IPS-18a (cell line): Measurements from ENCODE around the gene CCDC197.

ENCODE experiments used
- H3K27ac ChIP-seq: one replicate; pipeline ENCODE4 v1.5.1; 2013; ENCODE audit warnings: low read length
- H3K27me3 ChIP-seq: one replicate; pipeline ENCODE4 v1.6.1; 2013; ENCODE audit warnings: mild to moderate bottlenecking, low read length; ENCODE audit not compliant: control insufficient read depth, insufficient read depth
- H3K36me3 ChIP-seq: one replicate; pipeline ENCODE4 v1.6.1; 2013; ENCODE audit warnings: low read depth, low read length; ENCODE audit not compliant: control insufficient read depth
- H3K4me1 ChIP-seq: one replicate; pipeline ENCODE4 v1.6.1; 2013; ENCODE audit warnings: low read depth, low read length; ENCODE audit not compliant: control insufficient read depth
- H3K4me3 ChIP-seq: one replicate; pipeline ENCODE4 v1.5.1; 2013; ENCODE audit warnings: low read length
- H3K9ac ChIP-seq: one replicate; pipeline ENCODE4 v1.6.1; 2013; ENCODE audit warnings: mild to moderate bottlenecking, low read length, moderate library complexity
- H3K9me3 ChIP-seq: one replicate; pipeline ENCODE4 v1.6.1; 2013; ENCODE audit warnings: low read depth, low read length; ENCODE audit not compliant: control insufficient read depth

CCDC197 gene

GRCh38 chr14:94051779-94052178, 54.7 kb downstream of the CCDC197 start:
- H3K4me1 ChIP-seq, result peaks cover 4% of the 10 kb centered on the region
- H3K27ac ChIP-seq, result no peak overlapping the region
- no peaks in the 10 kb centered on the region for H3K27me3 ChIP-seq
- no peaks in the 10 kb centered on the region for H3K9me3 ChIP-seq
- H3K9ac ChIP-seq, result no peak overlapping the region
- peaks cover 79% of the 10 kb centered on the region for H3K36me3 ChIP-seq
- H3K4me3 ChIP-seq, result no peak overlapping the region

GRCh38 chr14:94052199-94052598, 55.1 kb downstream of the CCDC197 start:
- Histone ChIP-seq H3K9me3 (no peaks in the 10 kb centered on the region), H3K27ac (no peak overlapping the region), H3K27me3 (no peaks in the 10 kb centered on the region), H3K36me3 (peaks cover 78% of the 10 kb centered on the region), H3K4me1 (peaks cover 4% of the 10 kb centered on the region), H3K9ac (no peak overlapping the region), H3K4me3 (no peak overlapping the region)

- no peak overlapping the region for H3K27ac ChIP-seq
- no peak overlapping the region for H3K4me3 ChIP-seq
- H3K9me3 ChIP-seq, result no peaks in the 10 kb centered on the region
- H3K27me3 ChIP-seq, result no peaks in the 10 kb centered on the region
- H3K9ac ChIP-seq, result no peak overlapping the region
- peaks cover 77% of the 10 kb centered on the region for H3K36me3 ChIP-seq
- H3K4me1 ChIP-seq, result peaks cover 4% of the 10 kb centered on the region
These were observed 55.6 kb downstream of the CCDC197 start for GRCh38 chr14:94052662-94053061.

- H3K9me3 ChIP-seq, result no peaks in the 10 kb centered on the region
- H3K27me3 ChIP-seq, result no peaks in the 10 kb centered on the region
- H3K4me3 ChIP-seq, result no peak overlapping the region
- no peak overlapping the region for H3K9ac ChIP-seq
- peaks cover 76% of the 10 kb centered on the region for H3K36me3 ChIP-seq
- H3K27ac ChIP-seq, result no peak overlapping the region
- H3K4me1 ChIP-seq, result peaks cover 4% of the 10 kb centered on the region
These were observed 57.3 kb downstream of the CCDC197 start for GRCh38 chr14:94054401-94054800.

- Histone ChIP-seq H3K9ac (no peak overlapping the region), H3K4me3 (no peak overlapping the region), H3K27me3 (no peaks in the 10 kb centered on the region), H3K9me3 (no peaks in the 10 kb centered on the region), H3K27ac (no peak overlapping the region), H3K4me1 (peaks cover 4% of the 10 kb centered on the region), H3K36me3 (peaks cover 76% of the 10 kb centered on the region)
These were observed 57.8 kb downstream of the CCDC197 start for GRCh38 chr14:94054936-94055335.

GRCh38 chr14:94056579-94057308, 59.6 kb downstream of the CCDC197 start:
- Histone ChIP-seq H3K9me3 (no peaks in the 10 kb centered on the region), H3K27me3 (no peaks in the 10 kb centered on the region), H3K36me3 (peaks cover 78% of the 10 kb centered on the region), H3K4me1 (peaks cover 4% of the 10 kb centered on the region), H3K4me3 (no peak overlapping the region), H3K27ac (no peak overlapping the region), H3K9ac (no peak overlapping the region)

DNA sequence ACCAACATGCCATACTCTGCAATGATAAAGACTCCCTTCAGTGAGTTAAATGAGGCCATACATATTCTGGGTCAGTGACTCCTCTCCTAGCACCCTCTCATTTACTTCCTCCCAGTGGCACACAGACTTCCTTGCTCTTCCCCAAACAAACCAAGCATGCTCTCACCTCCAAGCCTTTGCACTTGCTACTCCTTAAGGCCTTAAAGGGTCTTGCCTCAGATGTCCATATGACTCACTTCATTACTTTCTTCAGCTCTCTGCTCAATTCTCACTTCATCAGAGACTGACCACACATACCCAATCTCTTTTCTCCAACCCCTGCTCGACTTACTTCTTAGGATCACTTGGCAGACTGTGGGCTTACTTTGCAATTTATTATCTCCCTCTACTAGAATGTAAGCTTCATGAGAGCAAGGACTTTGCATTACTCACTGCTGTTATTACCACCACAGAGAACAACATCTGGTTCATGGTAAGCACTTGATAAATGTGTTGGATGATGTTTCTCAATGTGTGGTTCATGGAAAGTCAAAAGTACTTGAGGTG, 61.1 kb downstream of the CCDC197 start:
- Histone ChIP-seq H3K9me3 (no peaks in the 10 kb centered on the region), H3K4me3 (no peak overlapping the region), H3K36me3 (peaks cover 76% of the 10 kb centered on the region), H3K27me3 (no peaks in the 10 kb centered on the region), H3K27ac (no peak overlapping the region), H3K4me1 (peaks cover 4% of the 10 kb centered on the region), H3K9ac (no peak overlapping the region)
